ENCODE data around the gene CEACAM3.
A peak's percentile ranks its signal among the peaks of the same experiment; 100 is the strongest.

Gene CEACAM3

DNA sequence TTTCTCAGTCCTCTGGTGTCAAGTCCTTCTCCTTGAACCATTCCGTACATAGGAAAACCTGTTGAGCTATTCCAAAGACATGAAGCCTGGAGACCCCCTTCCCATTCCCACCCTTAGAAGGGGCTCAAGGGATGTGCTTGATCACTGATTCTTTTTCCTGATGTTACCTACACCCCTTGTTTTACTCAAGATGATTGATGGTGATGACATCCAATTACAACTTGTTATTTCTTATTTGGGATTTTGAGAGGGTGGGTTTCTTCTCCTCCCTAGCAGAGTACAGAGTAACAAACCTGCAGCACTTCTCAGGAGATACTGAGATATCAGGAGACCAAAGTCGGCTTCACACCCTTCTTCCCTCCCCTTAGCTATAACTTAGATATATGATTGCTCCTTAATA is 57.0 kb downstream of the CEACAM3 start:
- Histone ChIP-seq H3K36me3 (ENCODE audit: control insufficient read depth, insufficient read depth, low read length) (no peaks in the 10 kb centered on the region), H3K4me3 (ENCODE audit: low read length) (no peak overlapping the region), H3K27ac (ENCODE audit: low read depth, low read length) (no peak overlapping the region), H3K9ac (ENCODE audit: low read length) (no peak overlapping the region), H3K27me3 (ENCODE audit: control insufficient read depth, insufficient read depth, low read length) (peaks cover 3% of the 10 kb centered on the region), H3K4me1 (ENCODE audit: control insufficient read depth, insufficient read depth, low read length) (no peaks in the 10 kb centered on the region)

DNA sequence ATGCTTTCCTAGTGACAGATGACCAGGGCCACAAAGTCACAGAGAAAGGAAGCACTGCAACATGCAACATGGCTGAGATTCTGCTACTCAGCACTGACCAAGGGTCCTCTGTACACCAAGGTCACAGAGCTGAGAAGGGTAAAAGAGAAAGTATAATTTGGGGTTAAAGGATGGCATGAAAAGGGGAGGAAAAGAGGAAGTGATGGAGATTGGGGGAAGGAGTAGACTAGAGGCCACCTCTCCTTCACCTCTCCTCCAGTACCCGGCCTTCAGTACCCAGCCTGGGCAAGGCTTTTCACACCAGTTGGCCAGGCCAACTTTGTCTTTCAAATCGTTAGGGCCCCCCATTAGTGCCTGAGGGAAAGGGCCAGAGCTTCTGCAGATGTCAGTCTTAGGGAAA is 57.4 kb downstream of the CEACAM3 start:
- H3K27me3 ChIP-seq (ENCODE audit: control insufficient read depth, insufficient read depth, low read length), result peaks cover 3% of the 10 kb centered on the region
- H3K4me3 ChIP-seq (ENCODE audit: low read length), result no peak overlapping the region
- H3K4me1 ChIP-seq (ENCODE audit: control insufficient read depth, insufficient read depth, low read length), result no peaks in the 10 kb centered on the region
- H3K9ac ChIP-seq (ENCODE audit: low read length), result no peak overlapping the region
- no peak overlapping the region for H3K27ac ChIP-seq (ENCODE audit: low read depth, low read length)
- no peaks in the 10 kb centered on the region for H3K36me3 ChIP-seq (ENCODE audit: control insufficient read depth, insufficient read depth, low read length)

DNA sequence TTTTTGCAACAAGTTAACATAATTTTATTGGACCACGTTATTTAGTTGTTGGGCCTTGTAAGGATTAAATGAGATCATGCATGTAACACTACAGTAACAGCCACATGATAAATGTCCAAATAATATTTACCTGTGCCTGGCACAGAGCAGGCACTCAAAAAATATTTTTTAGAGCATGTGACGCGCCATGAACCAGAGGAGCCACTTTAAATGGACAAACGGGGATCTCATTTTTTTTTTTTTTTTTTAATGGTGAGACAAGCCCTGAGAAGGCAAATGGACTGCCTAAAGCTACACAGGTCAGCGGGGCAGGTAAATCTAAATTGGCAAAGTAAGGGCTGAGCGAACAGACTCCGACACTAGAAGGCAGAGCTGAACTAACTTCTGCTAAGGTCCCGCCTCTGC is 62.8 kb downstream of the CEACAM3 start:
- peak overlapping the region; percentile 33 for H3K27ac ChIP-seq (ENCODE audit: low read depth, low read length)
- peak overlapping the region; percentile 94 for H3K4me3 ChIP-seq (ENCODE audit: low read length)
- no peaks in the 10 kb centered on the region for H3K27me3 ChIP-seq (ENCODE audit: control insufficient read depth, insufficient read depth, low read length)

DNA sequence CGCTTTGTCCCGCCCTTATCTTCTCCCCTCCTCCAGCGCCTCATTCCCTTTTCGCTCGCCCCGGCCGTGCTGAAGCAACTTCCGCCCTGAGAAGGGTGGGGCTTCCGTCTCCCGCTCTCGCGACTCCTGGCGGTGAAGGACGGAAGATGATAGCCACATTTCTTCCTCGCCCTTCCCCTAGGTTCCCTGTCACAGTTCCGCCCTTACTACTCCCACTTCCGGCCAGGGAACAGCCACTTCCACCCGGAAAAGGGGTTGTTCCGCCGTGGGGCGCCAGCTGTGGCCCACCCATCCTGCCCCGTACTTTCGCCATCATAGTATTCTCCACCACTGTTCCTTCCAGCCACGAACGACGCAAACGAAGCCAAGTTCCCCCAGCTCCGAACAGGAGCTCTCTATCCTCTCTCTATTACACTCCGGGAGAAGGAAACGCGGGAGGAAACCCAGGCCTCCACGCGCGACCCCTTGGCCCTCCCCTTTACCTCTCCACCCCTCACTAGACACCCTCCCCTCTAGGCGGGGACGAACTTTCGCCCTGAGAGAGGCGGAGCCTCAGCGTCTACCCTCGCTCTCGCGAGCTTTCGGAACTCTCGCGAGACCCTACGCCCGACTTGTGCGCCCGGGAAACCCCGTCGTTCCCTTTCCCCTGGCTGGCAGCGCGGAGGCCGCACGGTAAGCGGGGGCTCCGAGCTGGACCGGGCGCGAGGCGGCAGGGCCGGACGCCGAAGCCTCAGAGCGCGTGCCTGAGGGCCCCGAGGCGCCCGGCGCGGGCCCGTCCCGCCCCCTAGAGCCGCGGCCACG is 63.4 kb downstream of the CEACAM3 start, which contains the start of gene RPS19:
TSS of gene RPS19 (plus strand) at position 638 of the 801 bp plus-strand sequence. CDS start 520 bp downstream, outside the sequence.
- Histone ChIP-seq H3K27me3 (ENCODE audit: control insufficient read depth, insufficient read depth, low read length) (no peaks in the 10 kb centered on the region), H3K4me3 (ENCODE audit: low read length) (peak within 1 kb of the TSS; percentile 94), H3K4me1 (ENCODE audit: control insufficient read depth, insufficient read depth, low read length) (peaks cover 10% of the 10 kb centered on the region), H3K27ac (ENCODE audit: low read depth, low read length) (peak within 1 kb of the TSS; percentile 97), H3K36me3 (ENCODE audit: control insufficient read depth, insufficient read depth, low read length) (peaks cover 29% of the 10 kb centered on the region), H3K9ac (ENCODE audit: low read length) (peak within 1 kb of the TSS; percentile 99)

More for the DNA sequence above, 62.8 kb downstream of the CEACAM3 start:
- H3K9ac ChIP-seq (ENCODE audit: low read length), result no peak overlapping the region
- peaks cover 10% of the 10 kb centered on the region for H3K4me1 ChIP-seq (ENCODE audit: control insufficient read depth, insufficient read depth, low read length)
- peaks cover 23% of the 10 kb centered on the region for H3K36me3 ChIP-seq (ENCODE audit: control insufficient read depth, insufficient read depth, low read length)

DNA sequence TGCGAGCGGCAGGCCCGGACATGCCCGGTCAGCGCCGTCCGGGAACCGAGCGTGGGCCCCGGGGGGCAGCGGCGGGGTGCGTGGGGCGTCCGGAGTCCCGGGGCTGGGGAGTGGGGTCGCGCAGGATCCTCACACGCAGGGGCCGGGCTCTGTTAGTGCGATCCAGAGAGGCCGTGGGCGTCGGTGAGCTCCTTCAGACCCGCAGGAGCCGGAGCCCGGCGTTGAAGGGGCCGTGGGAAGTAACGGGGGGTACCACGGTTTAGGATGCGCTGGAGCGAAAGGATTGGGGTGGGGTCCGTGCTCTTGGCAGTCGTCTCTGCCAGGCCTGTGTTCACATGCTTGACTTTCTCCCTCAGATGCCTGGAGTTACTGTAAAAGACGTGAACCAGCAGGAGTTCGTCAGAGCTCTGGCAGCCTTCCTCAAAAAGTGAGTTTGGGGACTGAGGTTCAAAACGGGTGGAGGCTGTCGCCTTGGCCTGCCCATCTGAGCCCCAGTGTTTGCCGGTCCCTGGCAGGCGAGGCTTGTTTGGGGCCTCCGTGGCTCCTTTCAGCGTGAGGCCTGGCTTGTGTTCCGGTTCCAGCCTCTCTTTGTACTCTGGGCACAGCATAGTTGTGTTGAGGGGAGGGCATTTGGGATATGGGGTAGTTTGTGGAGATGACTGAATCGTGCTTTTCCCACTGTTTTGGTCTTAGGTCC is 64.2 kb downstream of the CEACAM3 start:
- peak overlapping the region; percentile 97 for H3K27ac ChIP-seq (ENCODE audit: low read depth, low read length)
- no peaks in the 10 kb centered on the region for H3K27me3 ChIP-seq (ENCODE audit: control insufficient read depth, insufficient read depth, low read length)
- H3K36me3 ChIP-seq (ENCODE audit: control insufficient read depth, insufficient read depth, low read length), result peaks cover 29% of the 10 kb centered on the region
- peaks cover 10% of the 10 kb centered on the region for H3K4me1 ChIP-seq (ENCODE audit: control insufficient read depth, insufficient read depth, low read length)
- peak overlapping the region; percentile 94 for H3K4me3 ChIP-seq (ENCODE audit: low read length)
- H3K9ac ChIP-seq (ENCODE audit: low read length), result peak overlapping the region; percentile 99
